Ramos (cell line): Measurements from ENCODE around the gene TEN1.

ENCODE experiments used
- in situ Hi-C: fragments of 300-500 bp; cut with MboI; formaldehyde crosslinking; loops from one replicate; pipeline ENCODE4 v1.14.3; 2022; ENCODE audit warnings: low sequenced_read_pairs; ENCODE audit not compliant: unreplicated experiment

TEN1 gene

GRCh38 chr17:76049239-76049638, 70.2 kb downstream of the TEN1 start:
- in situ Hi-C loops, result no loop called here

DNA sequence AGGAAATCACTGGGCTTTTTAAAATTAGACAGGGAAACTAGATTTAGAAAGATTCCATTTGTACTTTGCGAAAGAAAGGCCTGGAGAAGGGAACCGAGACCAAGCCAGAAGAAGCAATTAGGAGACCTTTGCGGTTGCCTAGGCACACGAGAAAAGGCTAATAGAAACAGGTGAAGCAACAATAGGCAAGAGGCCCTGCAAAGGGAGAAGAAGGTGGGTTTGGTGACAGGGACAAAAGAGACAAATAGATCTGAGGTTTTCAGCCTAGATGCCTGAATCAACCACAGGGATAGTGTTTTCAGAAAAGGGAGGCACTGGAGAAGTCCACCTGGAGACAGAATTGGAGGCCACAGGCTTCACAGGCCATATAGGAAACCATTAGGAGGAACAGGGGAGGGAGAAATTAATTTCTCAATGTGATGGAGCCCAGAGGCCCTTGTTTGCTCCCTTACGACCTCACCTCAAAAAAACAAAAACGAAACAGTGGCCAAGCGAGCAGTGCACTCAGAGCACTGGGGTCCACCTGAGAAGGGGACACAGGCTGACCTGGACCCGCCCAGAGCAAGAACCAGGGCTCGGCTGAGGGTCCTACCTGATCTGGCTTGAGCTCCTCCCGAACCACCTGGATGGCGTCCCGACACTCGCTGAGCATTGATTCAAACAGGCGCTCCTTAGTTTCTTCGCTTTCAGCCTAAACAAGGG, 70.9 kb downstream of the TEN1 start:
- in situ Hi-C loops, result no loop called here
